Sigmoid colon (tissue), 7 donors: Measurements from ENCODE around the gene BDH2. TPM values are rescaled to one million over a fixed set of nuclear protein-coding genes. Genes with fewer than 3 reads are reported as not detected.

Source experiments
- DNase-seq: peaks from one replicate; pipeline ENCODE4 v3.0.0-alpha.2; 2019
- H3K27ac ChIP-seq, 4 donors: fragments of 200-600 bp; sonication (generic); one replicate each; pipeline ENCODE4 v1.5.1; 2016 to 2019; ENCODE audit warnings: mild to moderate bottlenecking in 1 of 4
- H3K27me3 ChIP-seq, 3 donors: fragments of 200-600 bp; sonication (generic); one replicate each; pipeline ENCODE4 v1.5.1; 2019; ENCODE audit warnings: mild to moderate bottlenecking in 1 of 3
- H3K36me3 ChIP-seq, 4 donors: fragments of 200-600 bp; sonication (generic); one replicate each; pipeline ENCODE4 v1.5.1; 2016 to 2019
- H3K4me1 ChIP-seq, 4 donors: fragments of 200-600 bp; sonication (generic); one replicate each; pipeline ENCODE4 v1.5.1; 2017 to 2019
- H3K4me3 ChIP-seq, 4 donors: fragments of 200-600 bp; sonication (generic); one replicate each; pipeline ENCODE4 v1.5.1; 2017 to 2019; ENCODE audit warnings: mild to moderate bottlenecking in 2 of 4, moderate library complexity in 1 of 4
- H3K9me3 ChIP-seq, 4 donors: fragments of 200-600 bp in 3 of 4; sonication (generic) in 3 of 4; one replicate each; pipeline versions ENCODE4 v1.5.1 to v1.6.1; 2013 to 2019
- CTCF ChIP-seq, 4 experiments: fragments of 450-650 bp in 3 of 4; fragments of 200-600 bp in 1 of 4; IDR thresholded peaks; one replicate each; pipeline ENCODE4 v1.5.1; 2016 to 2019; ENCODE audit warnings: antibody characterized with exemption in 4 of 4, mild to moderate bottlenecking in 3 of 4, moderate library complexity in 2 of 4
- EP300 ChIP-seq, 4 donors: sonication (generic); formaldehyde crosslinking; IDR thresholded peaks; one replicate each; pipeline ENCODE4 v1.6.1; 2017; ENCODE audit warnings: antibody characterized with exemption in 4 of 4
- POLR2A ChIP-seq, 2 donors: fragments of 450-650 bp; IDR thresholded peaks; one replicate each; pipeline ENCODE4 v1.6.1; 2016; ENCODE audit warnings: antibody characterized with exemption in 2 of 2, mild to moderate bottlenecking in 2 of 2, moderate library complexity in 2 of 2
- POLR2AphosphoS5 ChIP-seq, 4 donors: sonication (generic); formaldehyde crosslinking; IDR thresholded peaks; one replicate each; pipeline ENCODE4 v1.6.1; 2017; ENCODE audit warnings: antibody characterized with exemption in 4 of 4
- WGBS, 2 donors: extraction: QIAGEN DNeasy Blood & Tissue Kit; methylation state at CpG; one replicate each; pipeline ENCODE4 v1.1.7; 2013; 5-methylcytosine and 5-hydroxymethylcytosine counted together
- intact Hi-C: fragments of 100-400 bp; cut with DNase I; formaldehyde crosslinking; loops from one replicate; pipeline ENCODE4 v1.15.1; 2023
- polyA plus RNA-seq, 3 donors: library from polyadenylated mRNA; stranded (reverse); fragments of 200-250 nt; gene quantifications; one replicate each; pipeline ENCODE4 v1.2.3, GENCODE V29; 2013
- total RNA-seq, 4 donors: library from RNA; depleted of rRNA; stranded (reverse); fragments of >200 nt; gene quantifications; one replicate each; pipeline ENCODE4 v1.1.0, GENCODE V29; 2016
- donor health status: healthy with polysubstance abuse.
- donor health status: Bipolar disorder and iron deficiency.
- donor health status: healthy.

BDH2 gene
- total and polyA plus RNA-seq, 7 donors, result 31.7 to 62.7 (median 50.7) TPM

GRCh38 chr4:103052779-103053178, 46.9 kb downstream of the BDH2 start:
- no peak overlapping the region for H3K4me3 ChIP-seq
- no peaks in the 10 kb centered on the region for H3K27me3 ChIP-seq
- DNase-seq, result no peak
- H3K36me3 ChIP-seq, result peaks cover 0 to 24% (median 0%) of the 10 kb centered on the region in 4 donors
- TF ChIP-seq POLR2AphosphoS5 (IDR thresholded peaks at IDR 0.05), result no peak
- TF ChIP-seq EP300 (IDR thresholded peaks at IDR 0.05), result no peak
- TF ChIP-seq POLR2A (IDR thresholded peaks at IDR 0.05), result no peak
- TF ChIP-seq CTCF (IDR thresholded peaks at IDR 0.05), result no peak
- no peak overlapping the region for H3K27ac ChIP-seq
- WGBS, 2 donors, result 89 to 93% methylated on average over 3 of the region's 3 CpGs
- no peaks in the 10 kb centered on the region for H3K4me1 ChIP-seq
- H3K9me3 ChIP-seq, result no peaks in the 10 kb centered on the region
- intact Hi-C loops, result no loop called here

GRCh38 chr4:103052145-103052544, 47.5 kb downstream of the BDH2 start:
- no peaks in the 10 kb centered on the region for H3K9me3 ChIP-seq
- no peaks in the 10 kb centered on the region for H3K27me3 ChIP-seq
- H3K27ac ChIP-seq, result no peak overlapping the region
- intact Hi-C loops, result no loop called here
- DNase-seq, result no peak
- peaks cover 0 to 26% (median 0%) of the 10 kb centered on the region in 4 donors for H3K36me3 ChIP-seq
- 96 to 97% methylated on average over 3 of the region's 3 CpGs for WGBS, 2 donors
- TF ChIP-seq CTCF (IDR thresholded peaks at IDR 0.05) (no peak), POLR2AphosphoS5 (IDR thresholded peaks at IDR 0.05) (no peak), EP300 (IDR thresholded peaks at IDR 0.05) (no peak)
- no peaks in the 10 kb centered on the region for H3K4me1 ChIP-seq
- no peak overlapping the region for H3K4me3 ChIP-seq

- H3K27me3 ChIP-seq, result no peaks in the 10 kb centered on the region
- no peaks in the 10 kb centered on the region for H3K4me1 ChIP-seq
- DNase-seq, result no peak
- H3K27ac ChIP-seq, result no peak overlapping the region
- TF ChIP-seq CTCF (IDR thresholded peaks at IDR 0.05), result no peak
- TF ChIP-seq POLR2A (IDR thresholded peaks at IDR 0.05), result no peak
- TF ChIP-seq POLR2AphosphoS5 (IDR thresholded peaks at IDR 0.05), result no peak
- TF ChIP-seq EP300 (IDR thresholded peaks at IDR 0.05), result no peak
- no peak overlapping the region for H3K4me3 ChIP-seq
- H3K9me3 ChIP-seq, result no peaks in the 10 kb centered on the region
- intact Hi-C loops, result no loop called here
- 60 to 68% methylated on average over 2 of the region's 2 CpGs for WGBS, 2 donors
- H3K36me3 ChIP-seq, result peaks cover 0 to 26% (median 0%) of the 10 kb centered on the region in 4 donors
Observed at GRCh38 chr4:103050736-103051436, 48.7 kb downstream of the BDH2 start.

- WGBS, 2 donors, result 41 to 53% methylated on average over 5 of the region's 5 CpGs
- Histone ChIP-seq H3K27ac (no peak overlapping the region), H3K27me3 (no peaks in the 10 kb centered on the region), H3K4me1 (no peaks in the 10 kb centered on the region), H3K9me3 (no peaks in the 10 kb centered on the region), H3K4me3 (no peak overlapping the region), H3K36me3 (peaks cover 0 to 44% (median 3%) of the 10 kb centered on the region in 4 donors)
- no peak for DNase-seq
- intact Hi-C loops, result loop anchor here (2.0 kb wide), 1 partner anchor 52 kb away; the partner anchor contains the start of gene BDH2
- TF ChIP-seq CTCF (IDR thresholded peaks at IDR 0.05) (peak in 3 of 4 experiments; percentile 41 to 67 (median 45)), EP300 (IDR thresholded peaks at IDR 0.05) (no peak), POLR2A (IDR thresholded peaks at IDR 0.05) (no peak), POLR2AphosphoS5 (IDR thresholded peaks at IDR 0.05) (no peak)
Observed at GRCh38 chr4:103046416-103047290, 53.0 kb downstream of the BDH2 start.
